Measurements from ENCODE around the gene TMEM253.

TMEM253 gene

GRCh38 chr14:21100931-21101330 lies at the start of gene TMEM253:
TMEM253 (plus strand) TSS chr14:21101066; CDS start chr14:21101344, 278 bp downstream.
- DNase-seq: no peak

- DNase-seq: peak; percentile 45
These were observed 47.4 kb upstream of the TMEM253 start for GRCh38 chr14:21053184-21054122.

GRCh38 chr14:21054123-21054767 lies 46.6 kb upstream of the TMEM253 start:
- peak; percentile 41 for DNase-seq

GRCh38 chr14:21054768-21055145 lies 46.1 kb upstream of the TMEM253 start:
- DNase-seq: no peak

- peak; percentile 46 for DNase-seq
These were observed 45.3 kb upstream of the TMEM253 start for GRCh38 chr14:21055432-21056117.

- DNase-seq: no peak
These were observed 44.2 kb upstream of the TMEM253 start for GRCh38 chr14:21056520-21057163.

GRCh38 chr14:21057803-21058675 lies 42.8 kb upstream of the TMEM253 start, which contains the start of gene RNASE8:
RNASE8 (plus strand) TSS chr14:21057822; CDS start chr14:21057893, 71 bp downstream.
- DNase-seq: no peak

- DNase-seq: no peak
These were observed 42.0 kb upstream of the TMEM253 start for GRCh38 chr14:21058903-21059302.

GRCh38 chr14:21059842-21060613 lies 40.8 kb upstream of the TMEM253 start:
- no peak for DNase-seq

- DNase-seq: no peak
These were observed 40.1 kb upstream of the TMEM253 start for GRCh38 chr14:21060614-21061346.

GRCh38 chr14:21061347-21061668 lies 39.6 kb upstream of the TMEM253 start:
- no peak for DNase-seq

- DNase-seq: peak; percentile 75
These were observed 37.4 kb upstream of the TMEM253 start for GRCh38 chr14:21063479-21063878.

GRCh38 chr14:21066882-21067502 lies 33.9 kb upstream of the TMEM253 start:
- DNase-seq: no peak

- peak; percentile 78 for DNase-seq
These were observed 32.1 kb upstream of the TMEM253 start for GRCh38 chr14:21068521-21069387.

- DNase-seq: peak; percentile 83
These were observed 31.3 kb upstream of the TMEM253 start for GRCh38 chr14:21069388-21070082.

- peak; percentile 73 for DNase-seq
These were observed 30.7 kb upstream of the TMEM253 start, which contains the start of gene ARHGEF40 for GRCh38 chr14:21070083-21070609. ARHGEF40 (plus strand) TSS chr14:21070304; CDS start chr14:21070397, 93 bp downstream.

GRCh38 chr14:21070610-21071224 lies 30.1 kb upstream of the TMEM253 start:
- DNase-seq: peak; percentile 94

Data from islet precursor cell (in vitro differentiated cells).